GM18526 (cell line): ENCODE results near the gene DGKG.

ENCODE experiments used
- POLR2A ChIP-seq: IDR thresholded peaks from 3 replicates; pipeline ENCODE4 v1.6.1; 2011; ENCODE audit not compliant: insufficient read length; ENCODE audit errors: extremely low read depth

The DGKG gene

DNA sequence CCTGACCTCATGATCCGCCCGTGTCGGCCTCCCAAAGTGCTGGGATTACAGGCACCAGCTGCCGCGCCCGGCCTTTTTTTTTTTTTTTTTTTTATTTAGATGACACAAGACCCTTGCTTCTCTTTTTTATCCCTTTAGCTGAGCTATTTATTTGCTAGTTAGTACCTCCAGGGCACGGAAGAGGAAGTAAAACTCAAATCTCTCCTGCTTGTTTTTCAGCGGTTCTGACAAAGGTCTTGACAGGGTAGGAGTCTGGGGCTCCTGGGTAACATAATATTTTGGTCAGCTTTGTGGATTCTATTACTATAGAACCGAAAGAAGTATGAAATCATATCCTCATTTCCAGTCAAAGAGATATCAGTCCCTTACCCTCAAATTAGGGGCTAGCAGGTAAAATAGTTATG is 209.1 kb downstream of the DGKG start:
- no peak for TF ChIP-seq POLR2A

DNA sequence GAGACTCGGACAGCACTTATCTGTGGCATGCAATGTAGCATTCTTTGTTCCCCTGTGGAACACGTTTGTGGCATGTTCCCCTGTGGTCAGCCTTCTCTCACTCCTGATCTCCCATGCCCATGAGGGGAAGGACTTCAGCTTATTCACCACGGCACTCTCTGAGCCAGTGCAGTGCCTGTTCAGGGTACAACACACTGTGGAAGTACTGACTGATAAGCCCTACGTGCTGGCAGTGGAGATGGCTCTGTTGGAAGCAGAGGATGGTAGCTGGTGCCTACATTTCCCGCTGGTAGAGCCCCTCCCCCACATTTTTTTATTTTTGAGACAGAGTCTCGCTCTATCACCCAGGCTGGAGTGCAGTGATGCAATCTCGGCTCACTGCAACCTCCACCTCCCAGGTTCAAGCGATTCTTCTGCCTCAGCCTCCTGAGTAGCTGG is 209.7 kb downstream of the DGKG start:
- no peak for TF ChIP-seq POLR2A

- no peak for TF ChIP-seq POLR2A
These were observed 210.7 kb downstream of the DGKG start for GRCh38 chr3:186151077-186151971.

DNA sequence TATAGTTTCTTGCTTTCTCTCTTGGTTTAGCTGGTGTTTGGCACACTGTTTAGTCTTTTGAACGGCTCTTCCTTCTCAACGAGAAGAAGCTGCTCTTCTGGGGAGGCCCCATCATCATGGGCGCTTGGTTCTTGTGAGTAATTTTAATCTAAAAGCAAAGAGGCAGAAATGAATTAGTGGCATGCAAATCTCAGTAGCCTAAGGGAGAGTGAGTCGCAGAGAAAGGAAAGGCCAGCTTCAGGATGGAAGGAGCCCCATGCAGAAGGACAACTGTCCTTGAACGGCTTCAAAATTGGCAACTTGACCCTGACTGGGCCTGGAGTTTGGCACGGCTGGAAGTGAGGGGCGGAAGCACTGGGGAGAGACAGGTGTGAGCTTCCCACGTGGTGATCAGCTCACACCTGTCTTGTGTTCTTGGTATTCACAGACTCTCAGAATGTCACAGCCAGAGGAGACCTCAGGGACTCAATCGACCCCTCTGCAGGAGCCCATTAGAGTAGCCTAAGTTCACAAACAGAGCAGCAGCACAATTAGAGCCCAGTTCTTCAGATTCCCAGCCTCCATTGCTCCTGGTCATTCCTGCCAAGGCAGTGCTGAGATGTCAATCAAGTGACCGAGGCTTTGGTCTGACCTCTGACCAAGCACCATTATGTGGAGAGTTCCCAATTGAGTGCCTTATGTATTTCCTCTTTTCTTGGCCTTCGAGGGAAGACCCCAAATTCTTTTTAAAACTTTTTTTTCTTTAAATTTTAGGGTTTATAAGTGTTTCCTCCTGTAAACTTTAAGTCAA is 211.8 kb downstream of the DGKG start:
- TF ChIP-seq POLR2A, result no peak

DNA sequence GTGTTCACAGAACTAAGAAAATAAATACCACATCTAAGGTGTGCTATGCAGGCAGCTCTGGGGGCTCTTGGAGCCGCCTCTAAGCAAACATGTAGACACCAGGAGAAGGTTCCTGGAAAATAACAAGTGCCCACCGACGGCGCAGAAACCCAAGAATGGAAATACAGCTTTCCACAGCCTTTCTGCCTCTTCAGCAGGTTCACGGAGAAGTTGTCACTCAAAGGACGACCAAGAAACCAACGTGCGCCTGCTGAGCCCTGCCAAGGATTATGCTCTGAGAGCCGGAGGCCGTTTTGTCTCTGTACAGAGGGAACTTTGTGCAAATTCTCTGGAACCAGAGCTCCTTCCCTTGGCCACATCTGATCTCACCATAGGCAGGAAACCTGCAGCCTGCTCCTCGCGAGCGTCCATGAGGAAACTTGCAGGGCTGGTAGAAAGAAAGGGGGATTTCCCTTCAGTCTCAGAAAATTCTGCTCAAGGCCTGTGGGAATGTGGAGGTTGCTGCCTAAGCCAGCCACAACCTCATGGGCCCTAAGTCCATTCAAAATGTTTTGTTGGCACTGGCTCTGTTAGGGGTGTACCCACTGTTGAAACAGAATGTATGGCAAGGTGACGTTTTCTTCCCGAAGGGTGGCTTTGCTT is 212.6 kb downstream of the DGKG start:
- TF ChIP-seq POLR2A, result no peak

DNA sequence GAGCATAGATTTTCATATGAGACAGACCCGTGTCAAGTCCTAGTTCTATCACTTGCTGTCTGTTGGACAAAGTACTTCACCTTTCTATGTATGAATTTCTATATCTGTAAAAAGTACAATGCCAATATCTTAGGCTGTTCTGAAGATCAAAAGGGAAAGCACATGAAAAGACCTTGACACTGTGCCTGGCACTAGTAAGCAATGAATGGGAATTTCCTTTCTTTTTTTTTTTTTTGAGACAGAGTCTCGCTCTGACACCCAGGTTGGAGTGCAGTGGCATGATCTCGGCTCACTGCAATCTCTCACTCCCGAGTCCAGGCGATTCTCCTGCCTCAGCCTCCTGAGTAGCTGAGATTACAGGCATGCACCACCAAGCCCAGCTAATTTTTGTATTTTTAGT is 217.8 kb downstream of the DGKG start:
- no peak for TF ChIP-seq POLR2A

- no peak for TF ChIP-seq POLR2A
These were observed 218.8 kb downstream of the DGKG start for GRCh38 chr3:186143250-186143649.

DNA sequence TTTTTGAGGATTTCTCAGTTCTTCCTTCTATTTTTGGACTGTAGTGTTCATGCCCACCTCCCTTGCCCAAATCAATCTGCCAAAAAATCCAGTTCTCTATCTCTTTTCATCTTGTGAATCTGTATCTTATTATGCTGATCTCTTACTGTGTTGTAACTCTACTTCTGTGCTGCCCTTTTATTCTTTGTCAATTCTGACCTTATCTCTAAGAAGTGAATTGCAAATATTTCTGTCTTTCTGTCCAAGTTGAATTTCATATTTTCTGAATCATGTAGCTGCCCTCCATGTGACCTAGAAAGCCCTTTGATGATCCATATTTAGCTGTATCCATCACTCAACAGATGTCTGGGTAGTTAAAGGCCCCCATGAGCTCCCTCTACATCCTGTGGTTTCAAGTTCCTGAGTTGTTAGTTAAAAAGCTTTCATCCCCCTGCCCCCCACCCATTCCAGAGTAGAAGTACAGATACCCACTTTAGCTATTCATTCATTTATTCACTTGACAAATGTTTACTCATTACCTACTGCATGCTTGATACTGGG is 219.6 kb downstream of the DGKG start:
- TF ChIP-seq POLR2A, result no peak

DNA sequence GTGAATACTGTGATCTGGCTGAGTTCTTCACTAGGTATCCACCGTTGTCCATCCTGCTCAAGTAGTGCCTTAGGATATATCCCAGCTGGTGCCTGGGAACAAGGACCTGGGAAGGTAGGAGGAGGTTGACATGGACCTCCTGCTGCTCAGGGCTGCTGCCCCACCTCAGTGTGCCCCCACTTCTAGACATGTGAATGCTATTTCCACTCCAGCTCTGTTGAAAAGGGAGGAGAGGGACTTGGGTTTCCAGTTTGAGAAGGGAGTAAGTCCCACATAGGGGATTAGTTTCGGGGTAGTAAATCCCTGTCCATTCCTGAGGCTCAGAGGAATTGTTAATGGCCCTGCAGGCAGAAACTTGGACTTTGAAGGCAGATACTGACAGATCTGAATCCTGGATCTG is 220.2 kb downstream of the DGKG start:
- TF ChIP-seq POLR2A, result no peak

DNA sequence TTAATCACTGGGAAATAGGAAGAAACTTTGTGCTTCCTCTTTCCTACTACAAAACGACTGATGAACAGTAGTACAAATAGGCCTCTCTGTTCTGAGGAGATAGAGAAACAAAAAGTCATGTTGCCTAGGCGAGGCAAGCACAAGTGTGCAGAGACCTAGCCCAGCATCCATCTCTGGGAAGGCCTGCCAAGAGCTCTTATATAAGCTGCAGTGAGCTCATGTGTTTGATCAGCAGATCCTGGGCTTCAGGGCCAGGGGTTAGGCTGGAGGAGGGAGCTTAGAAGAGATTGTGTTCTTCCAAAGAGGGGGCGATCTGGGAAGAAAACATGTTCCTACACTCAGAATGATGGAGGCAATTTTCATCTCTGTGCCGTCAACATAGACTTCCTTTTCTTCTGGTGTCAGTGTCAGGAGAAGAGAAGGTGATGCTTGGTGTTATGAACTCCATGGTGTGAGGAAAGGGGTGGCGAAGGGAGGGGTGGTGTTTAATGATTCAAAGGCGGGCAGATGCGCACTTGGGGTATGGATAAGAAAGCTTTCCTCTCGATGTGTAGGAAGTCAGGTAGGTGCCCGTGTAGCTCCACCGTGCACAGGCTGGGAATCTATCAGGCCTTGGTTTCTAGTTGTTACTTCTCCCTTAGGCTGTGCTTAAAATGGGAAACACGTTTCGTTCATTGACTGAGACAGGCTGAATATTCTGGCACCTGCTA is 223.6 kb downstream of the DGKG start:
- TF ChIP-seq POLR2A, result no peak

DNA sequence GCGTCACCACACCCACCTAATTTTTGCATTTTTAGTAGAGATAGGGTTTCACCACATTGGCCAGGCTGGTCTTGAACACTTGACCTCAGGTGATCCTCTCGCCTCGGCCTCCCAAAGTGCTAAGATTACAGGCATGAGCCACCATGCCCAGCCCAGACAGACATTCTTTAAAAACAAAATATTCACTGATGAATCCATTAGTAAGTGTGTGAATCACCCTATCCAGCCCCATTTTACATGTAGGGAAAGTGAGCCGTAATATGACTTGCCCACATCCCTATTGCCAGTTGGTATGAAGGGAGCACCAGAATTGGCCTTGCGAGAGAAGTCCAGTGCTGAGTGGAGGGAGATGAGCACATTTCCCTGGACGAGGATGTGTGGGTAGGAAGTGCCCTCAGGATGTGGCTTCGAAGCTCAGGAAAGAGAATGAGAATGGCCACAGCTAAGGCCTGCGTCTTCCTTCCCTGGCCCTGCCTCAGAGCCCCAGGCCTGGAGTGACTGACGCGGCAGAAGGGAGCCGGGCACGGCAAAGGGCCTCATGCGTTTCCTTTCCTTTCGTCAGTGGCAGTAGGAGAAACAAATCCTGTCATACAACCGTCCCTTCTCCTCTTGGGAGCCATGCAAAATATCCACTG is 224.9 kb downstream of the DGKG start:
- no peak for TF ChIP-seq POLR2A

DNA sequence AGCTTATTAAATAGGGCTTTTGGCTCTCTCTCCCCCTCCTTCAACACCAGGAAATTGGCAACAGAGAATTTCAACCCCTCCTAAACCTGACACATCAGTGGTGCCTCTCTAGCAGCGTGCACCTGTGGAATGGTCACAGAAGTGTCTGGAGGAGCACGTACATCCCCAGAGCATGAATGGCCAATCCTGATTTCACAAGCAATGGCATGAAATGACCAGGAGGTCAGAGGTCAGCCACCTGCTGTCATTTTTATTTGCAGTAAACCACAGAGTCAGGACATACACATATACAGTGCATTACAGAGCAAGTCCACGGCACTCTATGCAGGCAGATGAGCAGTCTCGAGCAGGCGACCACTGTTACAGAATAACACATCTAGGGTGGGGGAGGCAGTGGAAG is 228.1 kb downstream of the DGKG start:
- no peak for TF ChIP-seq POLR2A

DNA sequence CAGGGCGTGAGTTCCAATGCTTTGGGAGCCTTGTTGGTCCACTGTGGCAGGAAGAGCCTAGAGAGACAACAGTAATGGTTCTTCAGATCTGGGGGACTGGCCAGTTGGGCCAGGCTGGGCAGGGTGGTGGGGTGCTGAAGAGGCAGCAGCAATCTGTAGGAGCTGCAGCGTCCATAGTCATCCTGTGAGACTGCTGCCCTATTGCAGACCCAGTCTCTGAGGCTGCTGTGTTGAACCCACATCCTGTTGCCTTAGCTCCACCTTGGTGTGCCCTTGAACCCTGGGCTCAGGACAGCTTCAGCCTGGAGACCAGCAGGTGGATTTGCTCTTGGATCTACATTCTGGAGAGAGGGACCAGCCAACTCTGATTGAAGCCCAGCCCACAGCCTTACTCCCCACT is 229.5 kb downstream of the DGKG start:
- no peak for TF ChIP-seq POLR2A

GRCh38 chr3:186129206-186129605 is 232.8 kb downstream of the DGKG start:
- no peak for TF ChIP-seq POLR2A
